Panc1 (cell line): ENCODE results near the gene MYCBPAP. TPM values are rescaled to one million over a fixed set of nuclear protein-coding genes. Genes with fewer than 3 reads are reported as not detected.

Experiments used
- ATAC-seq: fragments of 200-7000 bp; cut with Tn5 transposase; 2 replicates; pipeline ENCODE4 v1.9.1; 2020; ENCODE audit warnings: mild to moderate bottlenecking, moderate library complexity
- BruUV-seq: library from RNA; stranded (reverse); fragments of 400-500 nt; replicated peaks from 2 replicates; lab custom pipeline; 2021; lab: Mats Ljungman, UMichigan
- CTCF ChIA-PET: fragments of 300-600 bp; sonication (Branson Sonifier 250); formaldehyde crosslinking; loops from one replicate; lab custom pipeline; 2022; ENCODE audit warnings: antibody characterized with exemption; lab: Charles Lee
- POLR2A ChIA-PET: fragments of 300-600 bp; sonication (Branson Sonifier 250); formaldehyde crosslinking; loops from one replicate; lab custom pipeline; 2022; ENCODE audit warnings: antibody characterized with exemption; lab: Charles Lee
- DNase-seq: peaks from one replicate; pipeline ENCODE4 v3.0.0-alpha.2; 2010; ENCODE audit warnings: low read depth, low spot score
- H3K27ac ChIP-seq: 2 replicates; pipeline ENCODE4 v1.5.1; 2011; ENCODE audit warnings: mild to moderate bottlenecking, low read length, inconsistent platforms
- H3K27me3 ChIP-seq: fragments of 200-500 bp; sonication (Bioruptor generic); 2 replicates; pipeline ENCODE4 v1.6.0; 2014; ENCODE audit warnings: low read length, inconsistent platforms; ENCODE audit not compliant: control insufficient read depth, insufficient read depth
- H3K36me3 ChIP-seq: fragments of 200-500 bp; sonication (Bioruptor generic); 2 replicates; pipeline ENCODE4 v1.5.1; 2014; ENCODE audit warnings: inconsistent platforms, mild to moderate bottlenecking, low read length, moderate library complexity; ENCODE audit not compliant: control insufficient read depth, insufficient read depth
- H3K4me1 ChIP-seq: 2 replicates; pipeline ENCODE4 v1.5.1; 2011; ENCODE audit warnings: inconsistent platforms, mild to moderate bottlenecking, low read length, moderate library complexity; ENCODE audit not compliant: control insufficient read depth, insufficient read depth
- H3K4me3 ChIP-seq, 2 experiments: 2 replicates each; pipeline ENCODE4 v1.5.1; 2011 to 2012; ENCODE audit warnings: low read depth in 2 of 2, low read length in 2 of 2, mild to moderate bottlenecking in 2 of 2, inconsistent platforms in 1 of 2, moderate library complexity in 1 of 2
- H3K9me3 ChIP-seq: fragments of 200-500 bp; sonication (Bioruptor generic); 2 replicates; pipeline ENCODE4 v1.5.1; 2014; ENCODE audit warnings: low read depth, mild to moderate bottlenecking, inconsistent platforms, low read length, moderate library complexity; ENCODE audit not compliant: control insufficient read depth, insufficient read depth
- CTCF ChIP-seq: fragments of 450-650 bp; IDR thresholded peaks from 2 replicates; pipeline ENCODE4 v1.5.1; 2017; ENCODE audit warnings: mild to moderate bottlenecking
- POLR2AphosphoS5 ChIP-seq: IDR thresholded peaks from 2 replicates; pipeline ENCODE4 v1.6.1; 2012; ENCODE audit warnings: mild to moderate bottlenecking, low read depth, low read length, moderate library complexity
- REST ChIP-seq, 2 experiments: IDR thresholded peaks; 2 replicates each; pipeline ENCODE4 v1.6.1; 2011 to 2012; ENCODE audit warnings: low read depth in 2 of 2, control low read depth in 1 of 2, low read length in 1 of 2, mild to moderate bottlenecking in 1 of 2, moderate library complexity in 1 of 2; ENCODE audit not compliant: insufficient read depth in 1 of 2
- SIN3A ChIP-seq: IDR thresholded peaks from 2 replicates; pipeline ENCODE4 v1.6.1; 2012; ENCODE audit warnings: low read depth, mild to moderate bottlenecking, low read length, moderate library complexity, borderline replicate concordance; ENCODE audit not compliant: insufficient read depth
- TCF7L2 ChIP-seq: IDR thresholded peaks from 2 replicates; pipeline ENCODE4 v1.6.1; 2011; ENCODE audit warnings: mild to moderate bottlenecking, low read depth, low read length, inconsistent platforms
- in situ Hi-C: cut with HindIII; loops from 2 replicates; pipeline ENCODE4 v1.10.0; 2016; ENCODE audit warnings: low sequenced_read_pairs, low pct_unique_long_range_greater_than_20kb
- intact Hi-C: fragments of 100-400 bp; cut with micrococcal nuclease; formaldehyde crosslinking; loops from one replicate; pipeline ENCODE4 v1.10.0; 2022; ENCODE audit not compliant: unreplicated experiment
- total RNA-seq: library from RNA; stranded (reverse); gene quantifications from one replicate; pipeline ENCODE4 v1.2.1, GENCODE V29; 2021; ENCODE audit not compliant: unreplicated experiment

MYCBPAP gene
- total RNA-seq, 1 experiment from 2014 or later, result 2.2 TPM

GRCh38 chr17:50557630-50558029 lies 49.4 kb downstream of the MYCBPAP start:
- in situ Hi-C loops, result no loop called here
- H3K4me1 ChIP-seq, result peaks cover 13% of the 10 kb centered on the region

GRCh38 chr17:50558091-50558490 lies 49.9 kb downstream of the MYCBPAP start:
- Histone ChIP-seq H3K9me3 (no peaks in the 10 kb centered on the region), H3K27me3 (no peaks in the 10 kb centered on the region; the same call in 1 of the 2 replicates), H3K4me3 (no peak overlapping the region), H3K4me1 (peaks cover 15% of the 10 kb centered on the region), H3K27ac (no peak overlapping the region; the same call in 1 of the 2 replicates), H3K36me3 (no peaks in the 10 kb centered on the region)
- ATAC-seq (no peak), DNase-seq (no peak)
- intact Hi-C loops (no loop called here), in situ Hi-C loops (no loop called here)
- BruUV-seq, result no TSS peak
- CTCF ChIA-PET, result no interaction called here
- POLR2A ChIA-PET, result interaction anchor here (0.6 kb wide), 1 partner anchor 9 kb away, joined by 3 read pairs; no protein-coding TSS in a partner anchor
- no peak for TF ChIP-seq TCF7L2

More at GRCh38 chr17:50557630-50558029, 49.4 kb downstream of the MYCBPAP start:
- Histone ChIP-seq H3K27me3 (no peaks in the 10 kb centered on the region; the same call in 1 of the 2 replicates), H3K4me3 (no peak overlapping the region), H3K36me3 (no peaks in the 10 kb centered on the region), H3K9me3 (no peaks in the 10 kb centered on the region), H3K27ac (no peak overlapping the region)
- intact Hi-C loops, result no loop called here
- CTCF ChIA-PET, result no interaction called here
- no peak for TF ChIP-seq POLR2AphosphoS5
- no peak for TF ChIP-seq SIN3A
- TF ChIP-seq REST (IDR thresholded peaks at IDR 0.05; ENCODE audit: insufficient read depth in 1 of 2, low read depth in 2 of 2, low read length in 1 of 2), result no peak
- TF ChIP-seq CTCF, result no peak
- no peak for TF ChIP-seq TCF7L2
- DNase-seq (no peak), ATAC-seq (no peak)
- POLR2A ChIA-PET, result interaction anchor here (0.6 kb wide), 1 partner anchor 10 kb away, joined by 3 read pairs; no protein-coding TSS in a partner anchor
- BruUV-seq, result no TSS peak

- intact Hi-C loops (no loop called here), in situ Hi-C loops (no loop called here)
- H3K4me3 ChIP-seq, result no peak overlapping the region
- ATAC-seq, result no peak
- no peak for TF ChIP-seq SIN3A
- TF ChIP-seq TCF7L2, result no peak
- no peak for TF ChIP-seq REST (IDR thresholded peaks at IDR 0.05; ENCODE audit: insufficient read depth in 1 of 2, low read depth in 2 of 2, low read length in 1 of 2)
- TF ChIP-seq POLR2AphosphoS5, result no peak
- no peak for TF ChIP-seq CTCF
- H3K27me3 ChIP-seq, result no peaks in the 10 kb centered on the region; the same call in 1 of the 2 replicates
- no peak overlapping the region for H3K27ac ChIP-seq
- BruUV-seq, result no TSS peak
- peaks cover 18% of the 10 kb centered on the region for H3K4me1 ChIP-seq
- no peak for DNase-seq
- ChIA-PET POLR2A (no interaction called here), CTCF (no interaction called here)
- H3K36me3 ChIP-seq, result no peaks in the 10 kb centered on the region
- H3K9me3 ChIP-seq, result no peaks in the 10 kb centered on the region
Observed at GRCh38 chr17:50558581-50558940, 50.3 kb downstream of the MYCBPAP start.
